Activated CD4-positive, CD25-positive, alpha-beta regulatory T cell treated with anti-CD3 and anti-CD28 coated beads, Interleukin-2, amount 50 U/mL, for 72 hours (primary cell): ENCODE results near the gene DAB1.

Source experiments
- DNase-seq: peaks from one replicate; pipeline ENCODE4 v3.0.0; 2021

DAB1 gene

GRCh38 chr1:57063406-57064125 is 360.3 kb downstream of the DAB1 start:
- DNase-seq, result no peak

GRCh38 chr1:57061369-57061768 is 362.5 kb downstream of the DAB1 start:
- DNase-seq, result no peak

GRCh38 chr1:57060451-57060850 is 363.4 kb downstream of the DAB1 start:
- no peak for DNase-seq

GRCh38 chr1:57058652-57059501 is 365.0 kb downstream of the DAB1 start:
- no peak for DNase-seq

GRCh38 chr1:57048856-57049255 is 375.0 kb downstream of the DAB1 start:
- DNase-seq, result no peak

- DNase-seq, result no peak
These were observed 377.4 kb downstream of the DAB1 start for GRCh38 chr1:57046462-57046861.

GRCh38 chr1:57041901-57042300 is 382.0 kb downstream of the DAB1 start:
- no peak for DNase-seq

- DNase-seq, result no peak
These were observed 383.0 kb downstream of the DAB1 start for GRCh38 chr1:57040811-57041210.

- DNase-seq, result no peak
These were observed 386.9 kb downstream of the DAB1 start for GRCh38 chr1:57036641-57037579.

GRCh38 chr1:57034713-57035112 is 389.1 kb downstream of the DAB1 start:
- DNase-seq, result no peak

- DNase-seq, result no peak
These were observed 390.4 kb downstream of the DAB1 start for GRCh38 chr1:57033222-57034001.

- DNase-seq, result no peak
These were observed 397.1 kb downstream of the DAB1 start for GRCh38 chr1:57026624-57027354.

GRCh38 chr1:57024855-57025254 is 399.0 kb downstream of the DAB1 start:
- no peak for DNase-seq

- no peak for DNase-seq
These were observed 399.4 kb downstream of the DAB1 start for GRCh38 chr1:57024428-57024827.

- no peak for DNase-seq
These were observed 403.6 kb downstream of the DAB1 start for GRCh38 chr1:57020216-57020615.

GRCh38 chr1:57019236-57019839 is 404.5 kb downstream of the DAB1 start:
- DNase-seq, result no peak

GRCh38 chr1:57018119-57018518 is 405.7 kb downstream of the DAB1 start:
- no peak for DNase-seq

- DNase-seq, result no peak
These were observed 406.1 kb downstream of the DAB1 start for GRCh38 chr1:57017717-57018116.

GRCh38 chr1:57017200-57017599 is 406.7 kb downstream of the DAB1 start:
- no peak for DNase-seq

GRCh38 chr1:57015071-57015470 is 408.8 kb downstream of the DAB1 start:
- no peak for DNase-seq

GRCh38 chr1:57013522-57013921 is 410.3 kb downstream of the DAB1 start:
- no peak for DNase-seq
